Stimulated activated CD8-positive, alpha-beta memory T cell treated with anti-CD3 and anti-CD28 coated beads, Interleukin-2, amount 100 ng/mL, for 48 hours (primary cell): ENCODE data around the gene TCEA3.

Experiments used
- DNase-seq, 2 donors: peaks; one replicate each; pipeline ENCODE4 v3.0.0-alpha.2; 2020; ENCODE audit warnings: low read depth in 2 of 2

TCEA3 gene

DNA sequence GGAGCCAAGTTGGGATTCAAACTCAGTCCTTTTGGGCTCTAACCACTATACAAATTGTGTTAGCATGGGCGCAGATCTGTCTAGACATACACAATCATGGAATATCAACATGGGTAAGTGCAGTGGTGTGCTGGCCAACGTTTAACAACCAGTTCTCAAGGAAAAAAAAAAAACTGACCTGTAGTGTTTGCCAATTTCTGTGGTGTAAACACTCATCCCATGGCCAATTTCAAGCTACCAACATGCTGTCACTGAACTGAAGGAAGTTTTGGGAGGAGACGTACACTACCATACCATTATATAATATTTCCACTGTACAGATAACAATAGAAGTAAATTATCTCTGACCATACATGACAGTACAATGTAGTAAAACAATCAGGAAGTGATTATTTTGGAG is 3.2 kb downstream of the TCEA3 start:
- no peak for DNase-seq

DNA sequence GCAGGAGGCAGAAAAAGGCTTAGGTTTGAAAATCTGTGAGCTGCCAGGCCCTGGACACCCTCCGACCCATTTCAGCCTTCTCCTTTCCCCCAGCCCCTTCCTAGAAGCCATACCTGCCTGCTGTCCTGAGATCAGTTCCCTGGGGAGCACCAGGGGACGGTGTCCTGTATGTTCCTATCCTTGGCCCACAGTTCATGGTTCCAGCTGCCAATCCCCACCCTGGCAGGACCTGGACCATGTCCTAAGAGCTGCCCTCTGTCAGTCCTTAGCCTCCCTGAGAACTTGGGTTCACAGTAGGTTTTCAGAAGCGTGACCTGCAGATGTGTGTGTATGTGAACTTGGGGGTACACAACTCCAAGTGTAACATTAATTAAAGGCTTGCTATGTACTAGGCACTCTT is 3.8 kb downstream of the TCEA3 start:
- DNase-seq = no peak

DNA sequence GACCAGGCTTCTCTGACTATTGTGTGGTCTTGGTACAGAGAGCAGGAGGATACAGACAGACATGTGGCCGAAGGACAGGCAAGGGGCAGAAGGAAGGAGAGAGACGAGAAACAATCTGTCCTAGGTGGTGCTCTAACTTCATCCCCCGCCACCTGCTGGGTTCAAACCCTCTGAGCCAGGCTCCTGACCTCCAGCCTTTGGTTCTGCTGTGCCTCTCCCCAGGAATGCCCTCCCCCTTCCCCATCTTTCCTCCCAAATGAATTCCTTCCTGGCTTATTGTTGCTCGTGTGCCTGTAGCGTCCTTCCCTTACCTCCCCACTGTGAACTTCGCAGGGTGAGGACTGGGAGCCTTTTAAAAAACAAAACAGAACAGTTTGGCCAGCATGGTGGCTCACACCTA is 5.4 kb downstream of the TCEA3 start:
- no peak for DNase-seq

DNA sequence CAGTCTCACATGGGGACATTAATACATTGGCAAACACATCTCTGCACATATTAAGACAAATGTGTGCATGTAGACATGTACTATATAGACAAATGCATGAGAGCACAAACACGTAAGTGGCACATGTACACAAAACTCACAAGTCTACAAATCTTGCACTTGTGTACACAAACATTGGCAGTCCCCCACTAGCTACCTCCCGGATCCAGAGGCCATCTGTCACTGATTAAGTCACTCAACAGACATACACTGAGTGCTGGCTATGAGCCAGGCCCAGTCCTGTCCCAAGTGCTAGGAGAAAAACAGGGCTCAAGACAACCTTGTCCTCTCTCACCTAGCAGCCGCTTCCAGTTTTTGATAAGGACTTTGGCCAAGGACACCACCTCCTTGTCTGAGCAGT is 7.0 kb downstream of the TCEA3 start:
- no peak for DNase-seq

GRCh38 chr1:23416964-23417363 is 7.6 kb downstream of the TCEA3 start:
- no peak for DNase-seq

- no peak for DNase-seq
These were observed 15.7 kb downstream of the TCEA3 start for GRCh38 chr1:23408797-23409290.

DNA sequence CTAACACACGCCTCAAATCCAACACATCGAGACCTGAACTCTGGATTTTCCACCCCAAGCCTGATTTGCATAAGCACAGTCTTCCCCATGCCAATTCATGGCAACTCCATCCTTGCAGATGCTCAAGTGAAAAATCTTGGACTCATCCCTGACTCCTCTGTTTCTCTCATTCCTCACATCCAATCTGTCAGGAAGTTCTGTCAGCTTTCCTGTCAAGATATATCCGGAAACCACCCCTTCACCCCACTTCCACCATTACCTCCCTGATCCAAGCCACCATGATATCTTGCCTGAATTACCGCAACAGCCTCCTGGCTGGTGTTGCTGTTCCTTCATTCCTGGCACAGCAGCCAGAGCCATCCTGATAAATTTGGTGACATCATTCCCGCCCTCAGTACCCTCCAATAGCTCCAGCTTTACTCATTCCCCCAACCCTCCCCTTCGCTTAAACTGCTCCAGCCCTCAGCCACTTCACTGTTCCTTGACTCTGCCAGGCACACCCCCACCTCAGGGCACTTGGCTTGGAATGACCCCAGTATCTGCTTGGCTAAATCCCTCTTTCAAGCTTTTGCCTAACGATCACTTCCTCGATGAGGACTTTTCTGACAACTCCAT is 17.4 kb downstream of the TCEA3 start:
- no peak for DNase-seq

GRCh38 chr1:23405946-23406345 is 18.6 kb downstream of the TCEA3 start:
- DNase-seq = no peak

DNA sequence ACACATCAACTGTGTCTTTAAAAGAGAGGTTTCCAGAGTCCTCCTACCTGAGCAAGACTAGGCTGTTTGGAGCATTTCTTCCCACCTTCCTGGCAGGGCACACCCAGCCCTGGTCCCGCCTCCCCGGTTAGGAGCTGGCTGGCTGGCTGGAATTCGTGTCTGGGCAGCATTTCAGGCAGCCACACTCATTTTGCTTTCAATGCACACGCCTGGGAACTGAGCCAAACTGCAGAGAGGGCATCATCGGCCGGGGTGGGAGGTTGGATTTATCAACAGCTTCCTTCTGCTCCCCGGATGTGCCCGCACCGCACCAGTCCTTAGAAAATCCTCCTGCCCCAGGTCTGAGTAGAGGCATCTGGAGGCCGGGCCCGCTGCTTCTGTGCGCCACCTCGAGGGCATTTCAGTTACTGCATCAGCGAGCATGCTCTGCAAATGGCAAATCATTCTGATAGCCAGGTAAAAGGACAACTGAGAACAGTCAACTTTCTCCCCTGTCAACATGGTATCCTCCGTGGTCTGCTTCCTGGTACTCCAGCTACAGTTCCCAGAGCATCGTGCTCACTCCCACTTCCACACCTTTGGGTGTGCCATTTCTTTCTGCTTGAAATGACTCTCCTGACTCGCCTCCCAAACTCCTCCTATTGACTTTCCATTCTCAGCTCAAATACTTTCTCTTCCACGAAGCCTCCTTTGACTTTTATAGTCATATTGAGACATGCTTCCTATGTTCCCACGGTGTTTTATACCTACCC is 20.6 kb downstream of the TCEA3 start:
- peak; percentile 73 to 90 for DNase-seq

GRCh38 chr1:23403355-23403734 is 21.2 kb downstream of the TCEA3 start:
- no peak for DNase-seq

- DNase-seq = no peak
These were observed 21.6 kb downstream of the TCEA3 start for GRCh38 chr1:23403038-23403336.

GRCh38 chr1:23402286-23403037 is 22.1 kb downstream of the TCEA3 start:
- no peak for DNase-seq

GRCh38 chr1:23401313-23401712 is 23.2 kb downstream of the TCEA3 start:
- no peak for DNase-seq

DNA sequence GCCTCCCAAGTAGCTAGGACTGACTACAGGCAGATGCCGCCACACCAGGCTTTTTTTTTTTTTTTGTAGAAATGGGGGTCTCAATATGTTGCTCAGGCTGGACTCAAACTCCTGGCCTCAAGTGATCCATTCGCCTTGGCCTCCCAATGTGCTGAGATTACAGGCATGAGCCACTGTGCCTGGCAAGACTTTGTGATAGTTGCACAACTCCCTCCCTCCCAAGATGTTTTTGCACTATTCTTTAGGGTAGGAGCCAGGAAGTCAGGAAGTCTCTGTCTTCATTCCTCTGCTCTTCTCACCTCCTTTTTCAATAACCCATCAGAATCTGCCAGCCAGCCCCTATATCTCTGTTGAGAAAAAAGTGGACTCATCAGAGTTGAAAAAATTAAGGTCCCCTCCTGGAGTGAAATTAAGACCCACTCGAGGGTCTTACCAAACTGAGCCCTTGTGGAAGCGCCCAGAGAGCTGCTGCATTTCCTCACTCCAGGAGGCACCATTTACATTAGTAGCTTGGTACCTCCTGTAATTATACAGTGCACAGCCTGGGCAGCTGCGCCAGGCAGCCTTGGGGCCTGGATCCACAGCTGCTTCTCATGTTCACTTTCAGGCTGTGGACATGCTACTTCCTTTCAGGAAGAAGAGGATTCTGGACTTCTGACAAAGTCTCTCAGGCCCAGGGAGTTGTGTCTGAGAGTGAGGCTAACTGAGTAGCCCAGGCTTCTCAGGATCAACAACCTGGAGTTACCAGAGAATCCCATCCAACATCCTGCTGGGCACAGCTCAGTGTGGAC is 24.0 kb downstream of the TCEA3 start:
- no peak for DNase-seq

DNA sequence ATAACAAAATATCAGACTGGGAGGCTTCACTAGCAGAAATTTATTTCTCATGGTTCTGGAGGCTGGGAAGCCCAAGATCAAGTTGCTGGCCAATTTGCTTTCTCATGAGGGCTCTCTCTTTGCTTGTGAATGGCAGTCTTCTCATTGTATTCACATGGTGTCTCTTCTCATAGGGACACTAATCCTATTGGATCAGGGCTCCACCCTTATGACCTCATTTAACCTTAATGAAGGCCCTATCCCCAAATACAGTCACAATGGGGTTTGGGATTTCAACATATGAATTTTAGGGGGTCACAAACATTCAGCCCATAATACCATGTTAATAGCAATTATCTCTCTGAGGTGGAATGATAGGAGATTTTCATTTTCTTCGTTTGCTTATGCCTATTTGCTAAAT is 25.3 kb downstream of the TCEA3 start:
- DNase-seq = no peak

- no peak for DNase-seq
These were observed 26.6 kb downstream of the TCEA3 start for GRCh38 chr1:23397908-23398307.

- DNase-seq = no peak
These were observed 28.2 kb downstream of the TCEA3 start for GRCh38 chr1:23396380-23396779.

- no peak for DNase-seq
These were observed 28.7 kb downstream of the TCEA3 start for GRCh38 chr1:23395849-23396248.

DNA sequence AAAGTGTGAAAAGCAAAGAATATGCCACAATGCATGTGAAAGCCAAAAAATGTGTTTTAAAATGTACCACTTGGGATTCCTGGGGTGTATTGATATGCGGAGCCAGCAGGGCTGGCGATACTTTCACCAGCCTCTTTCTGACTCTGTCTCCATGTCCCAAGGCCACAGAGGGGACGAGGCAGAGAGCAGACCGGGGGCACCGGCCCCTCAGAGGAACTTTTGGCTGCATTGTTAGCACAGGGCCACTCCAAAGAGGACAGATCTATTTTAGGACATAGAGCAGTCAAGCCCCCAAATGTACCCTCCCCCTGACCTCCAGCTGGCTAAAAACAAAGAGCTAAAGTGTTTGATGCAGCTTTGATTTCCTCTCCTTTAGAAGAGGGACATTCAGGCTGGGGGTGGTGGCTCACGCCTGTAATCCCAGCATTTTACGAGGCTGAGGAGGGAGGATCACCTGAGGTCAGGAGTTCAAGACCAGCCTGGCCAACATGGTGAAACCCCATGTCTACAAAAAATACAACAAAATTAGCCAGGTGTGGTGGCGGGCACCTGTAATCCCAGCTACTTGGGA is 29.3 kb downstream of the TCEA3 start:
- DNase-seq = no peak

DNA sequence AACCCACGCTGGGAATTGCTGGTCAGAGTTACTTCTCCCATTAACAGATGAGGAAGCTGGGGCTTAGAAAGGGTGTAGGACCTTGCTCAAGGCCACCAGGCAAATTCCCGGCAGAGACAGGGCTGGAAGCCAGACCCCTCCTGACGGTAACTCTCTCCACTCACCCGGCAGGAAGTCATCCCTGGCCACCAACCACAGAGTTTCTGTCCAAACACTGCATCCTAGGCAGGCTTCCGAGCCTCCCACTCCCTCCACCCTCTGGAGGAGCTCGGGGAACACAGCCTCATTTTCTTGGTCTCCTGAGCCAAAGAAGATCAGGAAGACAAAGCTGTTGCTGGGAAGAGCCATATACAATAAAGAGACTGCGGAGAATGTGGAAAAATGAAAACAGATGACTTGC is 29.9 kb downstream of the TCEA3 start:
- DNase-seq = no peak

DNA sequence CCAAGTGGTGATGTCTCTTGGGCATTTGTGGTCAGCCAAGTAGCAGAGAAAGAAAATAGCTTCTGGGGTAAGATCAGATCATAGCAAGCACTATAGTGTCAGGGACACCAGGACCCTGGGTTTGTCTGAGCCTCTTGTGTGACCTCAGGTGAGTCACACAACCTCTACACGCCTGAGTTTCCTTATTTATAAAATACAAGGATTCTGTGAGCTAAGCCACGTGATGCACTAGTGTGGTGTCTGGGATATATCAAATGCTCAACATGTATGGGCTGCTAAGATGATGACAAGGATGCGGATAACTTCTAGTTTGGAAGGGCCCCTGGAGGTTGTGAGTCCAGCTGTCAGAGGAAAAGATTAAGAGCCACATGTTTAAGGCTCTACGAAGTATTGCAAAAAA is 30.4 kb downstream of the TCEA3 start:
- DNase-seq = no peak

DNA sequence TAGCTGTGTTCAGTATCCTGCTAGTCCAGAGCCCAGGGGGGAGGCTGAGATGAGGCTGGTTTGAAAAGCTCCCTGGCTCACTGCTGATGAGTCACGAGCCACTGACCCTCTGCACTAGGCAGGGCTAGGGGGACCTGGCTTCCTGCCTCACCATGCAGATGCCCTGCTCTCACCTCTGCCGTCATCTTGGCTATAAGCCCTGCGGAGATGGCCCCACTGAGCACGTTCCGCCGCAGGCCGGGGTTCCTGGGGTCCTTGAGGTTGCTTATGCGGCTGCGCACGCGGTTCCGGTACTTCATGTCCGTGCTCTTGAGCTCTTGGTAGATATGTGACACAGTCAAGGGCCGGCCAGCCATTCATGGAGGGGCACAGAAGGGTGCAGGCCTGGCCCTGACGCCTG is 30.8 kb downstream of the TCEA3 start:
- DNase-seq = no peak
